CD14-positive monocyte (primary cell): ENCODE data around the gene FBXL13. TPM values are rescaled to one million over a fixed set of nuclear protein-coding genes. Genes with fewer than 3 reads are reported as not detected.

Source experiments
- DNase-seq, 3 donors: peaks; one replicate each; pipeline ENCODE4 v3.0.0-alpha.2; 2011 to 2022
- H2AFZ ChIP-seq: 2 replicates; pipeline ENCODE4 v1.6.0; 2012; ENCODE audit warnings: mild to moderate bottlenecking, low read depth, low read length, inconsistent platforms; ENCODE audit not compliant: insufficient read depth, poor library complexity, severe bottlenecking
- H3K27ac ChIP-seq, 2 donors: 1 replicate in 1 of 2; 2 replicates in 1 of 2; pipeline ENCODE4 v1.5.1; 2012 to 2013; ENCODE audit warnings: low read length in 2 of 2, control low read depth in 1 of 2, inconsistent platforms in 1 of 2, low read depth in 1 of 2, mild to moderate bottlenecking in 1 of 2
- H3K27me3 ChIP-seq, 2 donors: one replicate each; pipeline versions ENCODE4 v1.6.0 to v1.6.1; 2011 to 2013; ENCODE audit warnings: low read length in 2 of 2; ENCODE audit not compliant: control insufficient read depth in 2 of 2, insufficient read depth in 2 of 2
- H3K36me3 ChIP-seq, 2 donors: replicated peaks in 1 of 2; 1 replicate in 1 of 2; 2 replicates in 1 of 2; pipeline versions ENCODE4 v1.5.1 to v1.6.1; 2012 to 2013; ENCODE audit warnings: low read length in 2 of 2, control low read depth in 1 of 2, inconsistent platforms in 1 of 2, mild to moderate bottlenecking in 1 of 2; ENCODE audit not compliant: insufficient read depth in 2 of 2, control insufficient read depth in 1 of 2
- H3K4me1 ChIP-seq, 2 donors: 1 replicate in 1 of 2; 2 replicates in 1 of 2; pipeline versions ENCODE4 v1.5.1 to v1.6.1; 2012 to 2013; ENCODE audit warnings: low read length in 2 of 2, control low read depth in 1 of 2, inconsistent platforms in 1 of 2, mild to moderate bottlenecking in 1 of 2, moderate library complexity in 1 of 2; ENCODE audit not compliant: insufficient read depth in 2 of 2, control insufficient read depth in 1 of 2
- H3K4me2 ChIP-seq: replicated peaks from 2 replicates; pipeline ENCODE3; 2012; ENCODE audit warnings: low read length, moderate library complexity, mild to moderate bottlenecking; ENCODE audit not compliant: poor library complexity, severe bottlenecking; ENCODE audit errors: extremely low read depth
- H3K4me3 ChIP-seq, 3 experiments: fragments of 200-600 bp in 1 of 3; sonication (generic) in 1 of 3; replicated peaks in 1 of 3; 1 replicate in 2 of 3; 2 replicates in 1 of 3; pipeline ENCODE4 v1.5.1; 2011 to 2013; ENCODE audit warnings: low read length in 3 of 3, mild to moderate bottlenecking in 3 of 3, control low read depth in 2 of 3, low read depth in 2 of 3, inconsistent platforms in 1 of 3, moderate library complexity in 1 of 3
- H3K79me2 ChIP-seq: 2 replicates; pipeline ENCODE4 v1.6.0; 2012; ENCODE audit warnings: mild to moderate bottlenecking, control low read depth, inconsistent platforms, low read length, moderate library complexity; ENCODE audit not compliant: insufficient read depth
- H3K9ac ChIP-seq: 2 replicates; pipeline ENCODE4 v1.6.0; 2017; ENCODE audit warnings: low read length, mild to moderate bottlenecking; ENCODE audit not compliant: insufficient read depth, poor library complexity, severe bottlenecking
- H3K9me3 ChIP-seq, 2 donors: replicated peaks in 1 of 2; 1 replicate in 1 of 2; 2 replicates in 1 of 2; pipeline versions ENCODE4 v1.5.1 to v1.6.1; 2012 to 2013; ENCODE audit warnings: low read length in 2 of 2, control low read depth in 1 of 2; ENCODE audit not compliant: control insufficient read depth in 1 of 2, insufficient read depth in 1 of 2
- H4K20me1 ChIP-seq: 2 replicates; pipeline ENCODE4 v1.6.0; 2012; ENCODE audit warnings: mild to moderate bottlenecking, low read length, control low read depth, moderate library complexity; ENCODE audit not compliant: insufficient read depth
- H3K27ac Mint-ChIP-seq, 7 donors: one replicate each; pipeline ENCODE4 v1.8.0; 2020; ENCODE audit warnings: mild to moderate bottlenecking in 7 of 7, mixed read lengths in 7 of 7, moderate library complexity in 6 of 7, inconsistent platforms in 2 of 7
- H3K27me3 Mint-ChIP-seq, 3 donors: one replicate each; pipeline ENCODE4 v1.8.0; 2021 to 2022; ENCODE audit warnings: low read depth in 3 of 3, mild to moderate bottlenecking in 3 of 3, mixed read lengths in 3 of 3, moderate library complexity in 3 of 3, inconsistent platforms in 1 of 3
- H3K36me3 Mint-ChIP-seq, 2 donors: one replicate each; pipeline ENCODE4 v1.8.0; 2020; ENCODE audit warnings: mixed read lengths in 2 of 2, inconsistent platforms in 1 of 2, mild to moderate bottlenecking in 1 of 2
- H3K4me1 Mint-ChIP-seq: one replicate; pipeline ENCODE4 v1.8.0; 2020; ENCODE audit warnings: mild to moderate bottlenecking, mixed read lengths
- H3K4me3 Mint-ChIP-seq, 2 donors: one replicate each; pipeline ENCODE4 v1.8.0; 2020; ENCODE audit warnings: mild to moderate bottlenecking in 2 of 2, mixed read lengths in 2 of 2, moderate library complexity in 1 of 2
- H3K9me3 Mint-ChIP-seq, 7 donors: one replicate each; pipeline ENCODE4 v1.8.0; 2020 to 2022; ENCODE audit warnings: mixed read lengths in 7 of 7, mild to moderate bottlenecking in 6 of 7, moderate library complexity in 6 of 7, inconsistent platforms in 2 of 7
- WGBS: methylation state at CpG from one replicate; pipeline ENCODE4 v1.1.5; 2013; ENCODE audit warnings: missing lambda C conversion rate; ENCODE audit not compliant: insufficient coverage; 5-methylcytosine and 5-hydroxymethylcytosine counted together
- intact Hi-C, 2 donors: fragments of 100-400 bp; cut with micrococcal nuclease; formaldehyde crosslinking; loops; one replicate each; pipeline versions ENCODE4 v1.15.0 to v1.15.1; 2023
- polyA plus RNA-seq, 3 donors: library from polyadenylated mRNA; depleted of rRNA in 1 of 3; unstranded in 2 of 3; stranded (reverse) in 1 of 3; fragments of 300-500 nt in 2 of 3; fragments of >200 nt in 1 of 3; fragmentation: Illumina TruSeq in 2 of 3; gene quantifications; 1 replicate in 2 of 3; 2 replicates in 1 of 3; pipeline ENCODE4 v1.2.3, GENCODE V29; 2012 to 2021
- TF ChIP-seq, protein P1 (sequence below): fragments of 200-600 bp; IDR thresholded peaks from one replicate; pipeline ENCODE4 v1.8.0; 2022; ENCODE audit warnings: antibody characterized with exemption, mild to moderate bottlenecking

FBXL13 gene
- polyA plus RNA-seq, 3 donors: 0.05 TPM; not detected in 2

DNA sequence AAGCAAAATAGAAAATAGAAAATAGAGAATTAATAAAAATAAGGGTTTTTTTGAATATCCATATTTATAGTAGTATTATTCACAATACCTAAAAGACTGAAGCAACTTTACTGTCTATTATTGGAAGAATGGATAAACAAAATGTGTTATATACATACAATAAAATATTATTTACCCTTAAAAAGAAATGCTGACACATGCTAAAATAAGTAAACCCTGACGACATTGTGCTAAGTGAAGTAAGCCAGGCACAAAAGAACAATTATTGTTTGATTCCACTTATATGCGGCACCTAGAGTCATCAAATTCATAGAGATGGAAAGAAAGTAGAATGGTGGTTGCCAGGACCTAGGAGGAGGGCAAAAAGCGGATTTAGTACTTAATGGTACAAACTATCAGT, 122.8 kb downstream of the FBXL13 start:
- intact Hi-C loops: no loop called here
- Mint-ChIP-seq H3K9me3 (peaks cover 20 to 28% (median 23%) of the 10 kb centered on the region in 7 donors), H3K36me3 (peaks cover 7 to 13% of the 10 kb centered on the region in 2 donors), H3K4me1 (peaks cover 33% of the 10 kb centered on the region), H3K27ac (no peak overlapping the region), H3K4me3 (no peak overlapping the region), H3K27me3 (no peaks in the 10 kb centered on the region)
- WGBS: 100% methylated on average over 1 of the region's 3 CpGs
- TF ChIP-seq, protein P1, sequence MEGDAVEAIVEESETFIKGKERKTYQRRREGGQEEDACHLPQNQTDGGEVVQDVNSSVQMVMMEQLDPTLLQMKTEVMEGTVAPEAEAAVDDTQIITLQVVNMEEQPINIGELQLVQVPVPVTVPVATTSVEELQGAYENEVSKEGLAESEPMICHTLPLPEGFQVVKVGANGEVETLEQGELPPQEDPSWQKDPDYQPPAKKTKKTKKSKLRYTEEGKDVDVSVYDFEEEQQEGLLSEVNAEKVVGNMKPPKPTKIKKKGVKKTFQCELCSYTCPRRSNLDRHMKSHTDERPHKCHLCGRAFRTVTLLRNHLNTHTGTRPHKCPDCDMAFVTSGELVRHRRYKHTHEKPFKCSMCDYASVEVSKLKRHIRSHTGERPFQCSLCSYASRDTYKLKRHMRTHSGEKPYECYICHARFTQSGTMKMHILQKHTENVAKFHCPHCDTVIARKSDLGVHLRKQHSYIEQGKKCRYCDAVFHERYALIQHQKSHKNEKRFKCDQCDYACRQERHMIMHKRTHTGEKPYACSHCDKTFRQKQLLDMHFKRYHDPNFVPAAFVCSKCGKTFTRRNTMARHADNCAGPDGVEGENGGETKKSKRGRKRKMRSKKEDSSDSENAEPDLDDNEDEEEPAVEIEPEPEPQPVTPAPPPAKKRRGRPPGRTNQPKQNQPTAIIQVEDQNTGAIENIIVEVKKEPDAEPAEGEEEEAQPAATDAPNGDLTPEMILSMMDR: no peak
- no peaks in the 10 kb centered on the region for H4K20me1 ChIP-seq
- no peak overlapping the region for H3K27ac ChIP-seq
- H3K27me3 ChIP-seq: no peaks in the 10 kb centered on the region
- H3K79me2 ChIP-seq: no peaks in the 10 kb centered on the region
- no peak overlapping the region for H2AFZ ChIP-seq
- no peaks in the 10 kb centered on the region for H3K36me3 ChIP-seq
- no peak overlapping the region for H3K9ac ChIP-seq
- H3K4me3 ChIP-seq: no peak overlapping the region
- no peak for DNase-seq
- no peak overlapping the region for H3K4me2 ChIP-seq
- no peaks in the 10 kb centered on the region for H3K9me3 ChIP-seq
- peaks cover 16 to 23% of the 10 kb centered on the region in 2 donors for H3K4me1 ChIP-seq

DNA sequence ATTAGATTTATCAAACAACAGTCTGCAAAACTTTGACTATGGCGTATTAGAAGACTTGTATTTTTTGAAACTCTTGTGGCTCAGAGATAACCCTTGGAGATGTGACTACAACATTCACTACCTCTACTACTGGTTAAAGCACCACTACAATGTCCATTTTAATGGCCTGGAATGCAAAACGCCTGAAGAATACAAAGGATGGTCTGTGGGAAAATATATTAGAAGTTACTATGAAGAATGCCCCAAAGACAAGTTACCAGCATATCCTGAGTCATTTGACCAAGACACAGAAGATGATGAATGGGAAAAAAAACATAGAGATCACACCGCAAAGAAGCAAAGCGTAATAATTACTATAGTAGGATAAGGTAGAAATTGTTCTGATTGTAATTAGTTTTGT, 130.4 kb downstream of the FBXL13 start:
- no peaks in the 10 kb centered on the region for H3K4me1 ChIP-seq
- H3K36me3 Mint-ChIP-seq: peaks cover 0 to 1% of the 10 kb centered on the region in 2 donors
- H3K4me3 ChIP-seq: no peak overlapping the region
- H4K20me1 ChIP-seq: no peaks in the 10 kb centered on the region
- no peaks in the 10 kb centered on the region for H3K9me3 ChIP-seq
- no peak overlapping the region for H3K4me2 ChIP-seq
- H3K9ac ChIP-seq: no peak overlapping the region
- H3K9me3 Mint-ChIP-seq: peaks cover 0 to 5% (median 0%) of the 10 kb centered on the region in 7 donors
- no peak overlapping the region for H2AFZ ChIP-seq
- no peaks in the 10 kb centered on the region for H3K36me3 ChIP-seq
- H3K27ac ChIP-seq: no peak overlapping the region
- 100% methylated on average over 2 of the region's 4 CpGs for WGBS
- H3K27ac Mint-ChIP-seq: no peak overlapping the region
- TF ChIP-seq, protein P1: no peak
- no peaks in the 10 kb centered on the region for H3K79me2 ChIP-seq
- H3K4me1 Mint-ChIP-seq: peaks cover 5% of the 10 kb centered on the region
- H3K27me3 Mint-ChIP-seq: no peaks in the 10 kb centered on the region
- intact Hi-C loops: no loop called here
- DNase-seq: no peak
- no peaks in the 10 kb centered on the region for H3K27me3 ChIP-seq
- no peak overlapping the region for H3K4me3 Mint-ChIP-seq
